WTC11 (cell line): ENCODE results near the gene SYT9. TPM values are rescaled to one million over a fixed set of nuclear protein-coding genes. Genes with fewer than 3 reads are reported as not detected.

Experiments
- ATAC-seq: fragments of 200-7000 bp; cut with Tn5 transposase; 2 replicates; pipeline ENCODE4 v1.10.0; 2021; ENCODE audit warnings: mild to moderate bottlenecking, moderate library complexity
- CTCF ChIA-PET: fragments of 300-600 bp; sonication (Branson Sonifier 250); formaldehyde crosslinking; loops from one replicate; lab custom pipeline; 2021; ENCODE audit warnings: antibody characterized with exemption; lab: Charles Lee
- POLR2A ChIA-PET: fragments of 350-600 bp; sonication (Branson Sonifier 250); formaldehyde crosslinking; loops from one replicate; lab custom pipeline; 2021; ENCODE audit warnings: antibody characterized with exemption; lab: Charles Lee
- DNase-seq: peaks from one replicate; pipeline ENCODE4 v3.0.0; 2021; ENCODE audit warnings: low spot score
- H3K27ac Mint-ChIP-seq: 2 replicates; pipeline ENCODE4 v1.8.0; 2021; ENCODE audit warnings: mixed read lengths
- H3K27me3 Mint-ChIP-seq: 2 replicates; pipeline ENCODE4 v1.8.0; 2021; ENCODE audit warnings: low read depth, mild to moderate bottlenecking, moderate library complexity, mixed read lengths
- H3K36me3 Mint-ChIP-seq: 2 replicates; pipeline ENCODE4 v1.8.0; 2021; ENCODE audit warnings: mixed read lengths
- H3K4me1 Mint-ChIP-seq: 2 replicates; pipeline ENCODE4 v1.8.0; 2022; ENCODE audit warnings: mixed read lengths
- H3K4me3 Mint-ChIP-seq: 2 replicates; pipeline ENCODE4 v1.8.0; 2021; ENCODE audit warnings: mild to moderate bottlenecking, moderate library complexity, mixed read lengths
- H3K9me3 Mint-ChIP-seq: 2 replicates; pipeline ENCODE4 v1.8.0; 2021; ENCODE audit warnings: mixed read lengths
- E2F4 ChIP-seq: sonication (generic); formaldehyde crosslinking; IDR thresholded peaks from 2 replicates; pipeline ENCODE4 v1.8.1; 2022; ENCODE audit warnings: low read depth, mild to moderate bottlenecking, moderate library complexity, missing genetic modification reagents, borderline replicate concordance
- ELF4 ChIP-seq: sonication (generic); formaldehyde crosslinking; IDR thresholded peaks from 2 replicates; pipeline ENCODE4 v1.8.1; 2022; ENCODE audit warnings: low read depth, mild to moderate bottlenecking, moderate library complexity, missing genetic modification reagents
- FOXJ3 ChIP-seq: sonication (generic); formaldehyde crosslinking; IDR thresholded peaks from 2 replicates; pipeline ENCODE4 v1.9.0; 2021; ENCODE audit warnings: missing genetic modification reagents, mild to moderate bottlenecking, borderline replicate concordance
- FOXP4 ChIP-seq: sonication (generic); formaldehyde crosslinking; IDR thresholded peaks from 2 replicates; pipeline ENCODE4 v1.8.0; 2022; ENCODE audit warnings: mild to moderate bottlenecking, missing genetic modification reagents
- GABPB1 ChIP-seq: sonication (generic); formaldehyde crosslinking; IDR thresholded peaks from 2 replicates; pipeline ENCODE4 v1.8.1; 2023; ENCODE audit warnings: mild to moderate bottlenecking, missing genetic modification reagents
- GRHL2 ChIP-seq: fragments of 250-450 bp; sonication (Bioruptor Pico); IDR thresholded peaks from 2 replicates; pipeline ENCODE4 v1.8.0; 2022; ENCODE audit warnings: mild to moderate bottlenecking, moderate library complexity; ENCODE audit not compliant: insufficient replicate concordance, severe bottlenecking
- HMGXB4 ChIP-seq: sonication (generic); formaldehyde crosslinking; IDR thresholded peaks from 2 replicates; pipeline ENCODE4 v1.8.1; 2023; ENCODE audit warnings: mild to moderate bottlenecking, moderate library complexity, missing genetic modification reagents
- JUN ChIP-seq: sonication (generic); formaldehyde crosslinking; IDR thresholded peaks from 2 replicates; pipeline ENCODE4 v1.8.0; 2023; ENCODE audit warnings: mild to moderate bottlenecking, missing genetic modification reagents
- NFYB ChIP-seq: sonication (generic); formaldehyde crosslinking; conservative IDR thresholded peaks from 2 replicates; pipeline ENCODE4 v1.8.0; 2022; ENCODE audit warnings: low read depth, missing genetic modification reagents
- TEAD4 ChIP-seq: sonication (generic); formaldehyde crosslinking; IDR thresholded peaks from 2 replicates; pipeline ENCODE4 v1.8.0; 2022; ENCODE audit warnings: mild to moderate bottlenecking, missing genetic modification reagents
- ZNF121 ChIP-seq: sonication (generic); formaldehyde crosslinking; IDR thresholded peaks from 2 replicates; pipeline ENCODE4 v1.8.0; 2023; ENCODE audit warnings: missing genetic modification reagents
- ZNF532 ChIP-seq: fragments of 250-450 bp; sonication (Bioruptor Pico); IDR thresholded peaks from 2 replicates; pipeline ENCODE4 v1.9.0; 2021; ENCODE audit warnings: mild to moderate bottlenecking, borderline replicate concordance
- ZNF671 ChIP-seq: fragments of 250-450 bp; sonication (Bioruptor Pico); IDR thresholded peaks from 2 replicates; pipeline ENCODE4 v1.8.0; 2021; ENCODE audit warnings: mild to moderate bottlenecking
- total RNA-seq: library from RNA; stranded (reverse); gene quantifications from 3 replicates; pipeline ENCODE4 v1.2.3, GENCODE V29; 2021
- TF ChIP-seq, protein P1 (sequence below): fragments of 250-450 bp; sonication (Bioruptor Pico); IDR thresholded peaks from 2 replicates; pipeline ENCODE4 v1.8.0; 2021; ENCODE audit warnings: mild to moderate bottlenecking
- TF ChIP-seq, protein P2 (sequence below): sonication (generic); formaldehyde crosslinking; IDR thresholded peaks from 2 replicates; pipeline ENCODE4 v1.8.0; 2022; ENCODE audit warnings: missing genetic modification reagents
- TF ChIP-seq, protein P3 (sequence below): sonication (generic); formaldehyde crosslinking; IDR thresholded peaks from 2 replicates; pipeline ENCODE4 v1.8.0; 2022; ENCODE audit warnings: mild to moderate bottlenecking, missing genetic modification reagents
- TF ChIP-seq, protein P4 (sequence below): sonication (generic); formaldehyde crosslinking; IDR thresholded peaks from 2 replicates; pipeline ENCODE4 v1.8.1; 2023; ENCODE audit warnings: mild to moderate bottlenecking, missing genetic modification reagents

SYT9 gene
- total RNA-seq, 1 experiment from 2014 or later = 1.3 TPM

GRCh38 chr11:7484131-7484530 lies 232.4 kb downstream of the SYT9 start (continued):
- TF ChIP-seq HMGXB4 (CRISPR knock-in tag) = no peak
- no peak for TF ChIP-seq NFYB (CRISPR knock-in tag)

- POLR2A ChIA-PET = no interaction called here
- no peaks in the 10 kb centered on the region for H3K36me3 Mint-ChIP-seq
- H3K4me3 Mint-ChIP-seq = no peak overlapping the region
- no peaks in the 10 kb centered on the region for H3K27me3 Mint-ChIP-seq
- H3K4me1 Mint-ChIP-seq = peaks cover 25% of the 10 kb centered on the region
- H3K9me3 Mint-ChIP-seq = 0 out of 2 replicates have a peak, but pooled peaks cover 4% of the 10 kb centered on the region
- ATAC-seq (peak; percentile 74), DNase-seq (no peak)
- CTCF ChIA-PET = no interaction called here
- H3K27ac Mint-ChIP-seq = no peak overlapping the region
- no peak for TF ChIP-seq TEAD4
- TF ChIP-seq, protein P1, sequence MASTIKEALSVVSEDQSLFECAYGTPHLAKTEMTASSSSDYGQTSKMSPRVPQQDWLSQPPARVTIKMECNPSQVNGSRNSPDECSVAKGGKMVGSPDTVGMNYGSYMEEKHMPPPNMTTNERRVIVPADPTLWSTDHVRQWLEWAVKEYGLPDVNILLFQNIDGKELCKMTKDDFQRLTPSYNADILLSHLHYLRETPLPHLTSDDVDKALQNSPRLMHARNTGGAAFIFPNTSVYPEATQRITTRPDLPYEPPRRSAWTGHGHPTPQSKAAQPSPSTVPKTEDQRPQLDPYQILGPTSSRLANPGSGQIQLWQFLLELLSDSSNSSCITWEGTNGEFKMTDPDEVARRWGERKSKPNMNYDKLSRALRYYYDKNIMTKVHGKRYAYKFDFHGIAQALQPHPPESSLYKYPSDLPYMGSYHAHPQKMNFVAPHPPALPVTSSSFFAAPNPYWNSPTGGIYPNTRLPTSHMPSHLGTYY (CRISPR knock-in tag) = no peak
- TF ChIP-seq, protein P2, sequence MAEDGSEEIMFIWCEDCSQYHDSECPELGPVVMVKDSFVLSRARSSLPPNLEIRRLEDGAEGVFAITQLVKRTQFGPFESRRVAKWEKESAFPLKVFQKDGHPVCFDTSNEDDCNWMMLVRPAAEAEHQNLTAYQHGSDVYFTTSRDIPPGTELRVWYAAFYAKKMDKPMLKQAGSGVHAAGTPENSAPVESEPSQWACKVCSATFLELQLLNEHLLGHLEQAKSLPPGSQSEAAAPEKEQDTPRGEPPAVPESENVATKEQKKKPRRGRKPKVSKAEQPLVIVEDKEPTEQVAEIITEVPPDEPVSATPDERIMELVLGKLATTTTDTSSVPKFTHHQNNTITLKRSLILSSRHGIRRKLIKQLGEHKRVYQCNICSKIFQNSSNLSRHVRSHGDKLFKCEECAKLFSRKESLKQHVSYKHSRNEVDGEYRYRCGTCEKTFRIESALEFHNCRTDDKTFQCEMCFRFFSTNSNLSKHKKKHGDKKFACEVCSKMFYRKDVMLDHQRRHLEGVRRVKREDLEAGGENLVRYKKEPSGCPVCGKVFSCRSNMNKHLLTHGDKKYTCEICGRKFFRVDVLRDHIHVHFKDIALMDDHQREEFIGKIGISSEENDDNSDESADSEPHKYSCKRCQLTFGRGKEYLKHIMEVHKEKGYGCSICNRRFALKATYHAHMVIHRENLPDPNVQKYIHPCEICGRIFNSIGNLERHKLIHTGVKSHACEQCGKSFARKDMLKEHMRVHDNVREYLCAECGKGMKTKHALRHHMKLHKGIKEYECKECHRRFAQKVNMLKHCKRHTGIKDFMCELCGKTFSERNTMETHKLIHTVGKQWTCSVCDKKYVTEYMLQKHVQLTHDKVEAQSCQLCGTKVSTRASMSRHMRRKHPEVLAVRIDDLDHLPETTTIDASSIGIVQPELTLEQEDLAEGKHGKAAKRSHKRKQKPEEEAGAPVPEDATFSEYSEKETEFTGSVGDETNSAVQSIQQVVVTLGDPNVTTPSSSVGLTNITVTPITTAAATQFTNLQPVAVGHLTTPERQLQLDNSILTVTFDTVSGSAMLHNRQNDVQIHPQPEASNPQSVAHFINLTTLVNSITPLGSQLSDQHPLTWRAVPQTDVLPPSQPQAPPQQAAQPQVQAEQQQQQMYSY (CRISPR knock-in tag) = no peak
- no peak for TF ChIP-seq GRHL2 (CRISPR knock-in tag)
- no peak for TF ChIP-seq HMGXB4 (CRISPR knock-in tag)
- no peak for TF ChIP-seq FOXJ3 (CRISPR knock-in tag)
- TF ChIP-seq, protein P3, sequence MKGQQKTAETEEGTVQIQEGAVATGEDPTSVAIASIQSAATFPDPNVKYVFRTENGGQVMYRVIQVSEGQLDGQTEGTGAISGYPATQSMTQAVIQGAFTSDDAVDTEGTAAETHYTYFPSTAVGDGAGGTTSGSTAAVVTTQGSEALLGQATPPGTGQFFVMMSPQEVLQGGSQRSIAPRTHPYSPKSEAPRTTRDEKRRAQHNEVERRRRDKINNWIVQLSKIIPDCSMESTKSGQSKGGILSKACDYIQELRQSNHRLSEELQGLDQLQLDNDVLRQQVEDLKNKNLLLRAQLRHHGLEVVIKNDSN (CRISPR knock-in tag) = no peak
- TF ChIP-seq, protein P4, sequence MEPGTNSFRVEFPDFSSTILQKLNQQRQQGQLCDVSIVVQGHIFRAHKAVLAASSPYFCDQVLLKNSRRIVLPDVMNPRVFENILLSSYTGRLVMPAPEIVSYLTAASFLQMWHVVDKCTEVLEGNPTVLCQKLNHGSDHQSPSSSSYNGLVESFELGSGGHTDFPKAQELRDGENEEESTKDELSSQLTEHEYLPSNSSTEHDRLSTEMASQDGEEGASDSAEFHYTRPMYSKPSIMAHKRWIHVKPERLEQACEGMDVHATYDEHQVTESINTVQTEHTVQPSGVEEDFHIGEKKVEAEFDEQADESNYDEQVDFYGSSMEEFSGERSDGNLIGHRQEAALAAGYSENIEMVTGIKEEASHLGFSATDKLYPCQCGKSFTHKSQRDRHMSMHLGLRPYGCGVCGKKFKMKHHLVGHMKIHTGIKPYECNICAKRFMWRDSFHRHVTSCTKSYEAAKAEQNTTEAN (CRISPR knock-in tag) = no peak
- TF ChIP-seq ZNF532 (CRISPR knock-in tag) = no peak
- no peak for TF ChIP-seq ZNF671 (CRISPR knock-in tag)
- TF ChIP-seq E2F4 (CRISPR knock-in tag) = no peak
- no peak for TF ChIP-seq ZNF121
- TF ChIP-seq GABPB1 (CRISPR knock-in tag) = no peak
- TF ChIP-seq FOXP4 (CRISPR knock-in tag) = no peak
- TF ChIP-seq JUN = no peak
- no peak for TF ChIP-seq ELF4 (CRISPR knock-in tag)
Measured at GRCh38 chr11:7484645-7485044, 232.9 kb downstream of the SYT9 start.
